GM12875 (cell line): ENCODE results near the gene NSD2.

ENCODE experiments used
- H3K4me3 ChIP-seq: one replicate; pipeline ENCODE4 v1.5.1; 2011; ENCODE audit warnings: low read depth, low read length, control low read depth
- TF ChIP-seq, protein P1 (sequence below): IDR thresholded peaks from 2 replicates; pipeline ENCODE4 v1.5.1; 2011; ENCODE audit warnings: low read depth, mild to moderate bottlenecking, control low read depth, inconsistent platforms, low read length, moderate library complexity, borderline replicate concordance; ENCODE audit not compliant: insufficient read depth

The NSD2 gene

DNA sequence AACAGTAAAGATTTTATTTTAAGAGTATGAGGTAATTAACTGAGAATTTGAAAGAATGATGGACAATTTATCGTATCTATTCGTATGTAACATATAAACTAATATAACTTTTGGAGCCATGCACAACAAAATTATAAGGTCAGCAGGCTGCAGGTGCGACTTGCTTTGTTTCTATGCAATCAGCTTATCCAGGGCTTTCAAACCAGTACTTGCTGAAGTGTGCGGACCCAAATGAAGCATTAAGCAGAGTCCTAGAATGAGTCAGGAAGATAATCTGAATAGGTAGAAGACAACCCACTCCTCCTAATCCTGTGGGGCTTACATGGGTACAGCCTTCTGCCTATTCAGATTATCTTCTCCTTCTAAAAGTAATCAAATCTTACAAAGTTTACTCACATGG lies 2.1 kb downstream of the NSD2 start:
- TF ChIP-seq, protein P1, sequence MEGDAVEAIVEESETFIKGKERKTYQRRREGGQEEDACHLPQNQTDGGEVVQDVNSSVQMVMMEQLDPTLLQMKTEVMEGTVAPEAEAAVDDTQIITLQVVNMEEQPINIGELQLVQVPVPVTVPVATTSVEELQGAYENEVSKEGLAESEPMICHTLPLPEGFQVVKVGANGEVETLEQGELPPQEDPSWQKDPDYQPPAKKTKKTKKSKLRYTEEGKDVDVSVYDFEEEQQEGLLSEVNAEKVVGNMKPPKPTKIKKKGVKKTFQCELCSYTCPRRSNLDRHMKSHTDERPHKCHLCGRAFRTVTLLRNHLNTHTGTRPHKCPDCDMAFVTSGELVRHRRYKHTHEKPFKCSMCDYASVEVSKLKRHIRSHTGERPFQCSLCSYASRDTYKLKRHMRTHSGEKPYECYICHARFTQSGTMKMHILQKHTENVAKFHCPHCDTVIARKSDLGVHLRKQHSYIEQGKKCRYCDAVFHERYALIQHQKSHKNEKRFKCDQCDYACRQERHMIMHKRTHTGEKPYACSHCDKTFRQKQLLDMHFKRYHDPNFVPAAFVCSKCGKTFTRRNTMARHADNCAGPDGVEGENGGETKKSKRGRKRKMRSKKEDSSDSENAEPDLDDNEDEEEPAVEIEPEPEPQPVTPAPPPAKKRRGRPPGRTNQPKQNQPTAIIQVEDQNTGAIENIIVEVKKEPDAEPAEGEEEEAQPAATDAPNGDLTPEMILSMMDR, result no peak
- H3K4me3 ChIP-seq, result peak overlapping the region; percentile 57

DNA sequence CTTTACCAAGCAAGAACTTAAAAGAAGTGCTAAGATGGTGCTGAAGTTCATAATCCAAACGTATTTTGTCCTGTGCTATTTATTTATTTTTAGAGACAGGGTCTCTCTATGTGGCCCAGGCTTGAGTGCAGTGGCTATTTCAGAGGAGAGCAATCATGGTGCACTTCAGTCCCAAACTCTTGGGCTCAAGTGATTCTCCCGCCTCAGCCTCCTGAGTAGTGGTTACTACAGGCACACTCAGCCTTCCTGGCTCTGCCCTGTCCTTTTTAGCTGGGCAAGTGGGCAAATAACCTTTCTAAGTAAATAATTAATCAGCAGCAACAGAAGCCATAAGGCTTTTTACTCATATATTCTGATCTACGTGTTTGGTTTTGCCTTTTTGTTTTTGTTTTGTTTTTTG lies 2.6 kb downstream of the NSD2 start:
- TF ChIP-seq, protein P1, result no peak
- H3K4me3 ChIP-seq, result no peak overlapping the region

DNA sequence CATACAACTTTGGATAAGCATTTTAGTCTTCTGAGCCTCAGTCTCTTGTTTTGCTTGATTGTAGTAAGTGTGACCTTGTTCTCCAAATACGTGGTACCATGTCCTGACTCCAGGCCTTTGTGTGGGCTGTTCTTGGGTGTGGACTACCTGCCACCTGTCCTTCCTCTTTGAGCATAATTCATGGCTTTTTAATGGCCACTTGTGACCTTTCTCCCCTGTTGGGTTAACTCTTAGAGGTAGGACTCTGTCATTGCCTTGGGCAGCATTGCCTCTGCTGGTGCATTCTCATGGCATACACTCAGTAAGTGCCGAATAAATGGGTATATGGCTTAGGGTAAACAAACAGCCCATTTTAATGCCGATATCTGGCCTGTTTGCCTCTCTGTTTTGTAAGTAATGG lies 3.0 kb downstream of the NSD2 start:
- TF ChIP-seq, protein P1, result no peak
- H3K4me3 ChIP-seq, result no peak overlapping the region

DNA sequence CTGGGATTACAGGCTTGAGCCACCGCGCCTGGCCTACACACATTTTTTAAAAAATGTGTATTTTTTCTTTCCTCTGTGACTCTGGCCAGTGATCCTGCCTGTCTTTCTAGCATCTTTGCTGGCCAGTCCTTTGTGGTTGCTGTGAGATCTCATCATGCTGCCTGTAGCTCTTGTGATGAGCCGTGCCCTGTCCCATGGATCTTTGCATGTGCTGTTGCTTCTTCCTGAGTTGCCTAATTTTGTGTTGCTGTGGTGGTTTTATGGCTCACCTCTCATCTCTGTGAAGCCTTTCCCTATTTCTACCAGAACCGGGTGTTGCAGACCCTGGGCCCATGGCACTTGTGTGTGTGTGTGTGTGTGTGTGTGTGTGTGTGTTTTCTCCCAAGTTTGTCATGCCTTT lies 8.3 kb downstream of the NSD2 start:
- H3K4me3 ChIP-seq, result no peak overlapping the region
- TF ChIP-seq, protein P1, result no peak

DNA sequence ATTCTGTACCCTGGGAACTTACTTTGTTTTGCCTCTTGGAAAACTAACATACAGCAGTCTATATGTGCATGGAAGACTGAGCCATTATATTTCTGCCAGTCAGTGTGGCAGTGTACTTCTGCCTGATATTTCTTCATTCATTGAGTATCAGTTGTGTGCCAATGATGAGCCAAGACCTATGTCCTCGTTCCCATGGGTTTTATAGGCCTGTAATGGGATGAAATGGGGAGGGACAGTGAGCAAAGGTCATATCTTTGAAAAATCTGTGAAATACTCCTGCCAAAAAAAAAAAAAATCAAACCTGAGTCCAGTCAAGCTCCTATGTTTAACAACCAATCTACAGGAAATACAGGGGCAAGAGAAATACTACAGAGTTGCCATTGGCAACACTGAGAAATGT lies 9.1 kb downstream of the NSD2 start:
- TF ChIP-seq, protein P1, result no peak
- no peak overlapping the region for H3K4me3 ChIP-seq

DNA sequence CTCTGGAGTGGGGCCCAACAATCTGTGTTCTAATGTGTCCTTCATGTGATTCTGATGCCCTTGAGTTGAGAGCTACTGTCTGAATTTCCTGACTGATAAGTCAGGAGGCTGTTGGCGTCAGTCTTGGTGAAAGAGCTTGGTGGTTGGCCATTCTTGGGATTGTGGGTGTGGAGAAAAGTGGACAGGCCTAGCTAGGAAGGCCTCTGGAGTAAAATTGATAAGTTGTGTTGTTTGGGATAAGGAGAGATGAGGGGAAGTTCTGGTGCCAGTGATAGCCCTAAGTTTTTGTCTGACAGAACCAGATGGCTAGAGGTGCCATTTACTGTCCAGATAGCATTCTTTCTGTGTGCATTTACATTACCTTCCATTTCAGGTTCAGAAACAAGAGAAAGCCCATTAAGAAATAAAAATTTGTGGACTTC lies 11.7 kb downstream of the NSD2 start:
- TF ChIP-seq, protein P1, result no peak
- no peak overlapping the region for H3K4me3 ChIP-seq

DNA sequence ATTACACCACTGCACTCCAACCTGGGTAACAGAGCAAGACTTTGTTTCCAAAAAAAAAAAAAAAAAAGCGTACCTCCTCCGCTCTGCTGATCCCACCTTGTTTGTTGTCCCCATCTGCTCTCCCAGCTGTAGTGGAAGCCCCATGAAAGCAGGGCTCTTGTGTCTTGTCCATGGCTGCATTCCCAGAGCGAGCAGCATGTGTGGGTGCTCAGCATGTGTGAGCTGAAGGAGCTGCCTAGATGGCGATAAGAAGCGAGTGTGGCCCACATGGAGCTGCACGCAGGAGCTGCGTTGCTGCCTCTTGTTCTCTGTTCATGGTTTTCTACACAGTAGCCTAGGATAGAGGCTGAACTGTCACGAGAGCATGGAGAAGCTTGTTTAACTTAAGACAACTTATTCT lies 12.4 kb downstream of the NSD2 start:
- no peak overlapping the region for H3K4me3 ChIP-seq
- TF ChIP-seq, protein P1, result no peak
